SJSA1 (cell line): ENCODE measurements around the gene POLR2C. TPM values are rescaled to one million over a fixed set of nuclear protein-coding genes. Genes with fewer than 3 reads are reported as not detected.

ENCODE experiments used
- DNase-seq, 2 experiments: peaks; one replicate each; pipeline ENCODE4 v3.0.0-alpha.2; 2015 to 2020; ENCODE audit warnings: low spot score in 2 of 2, low read depth in 1 of 2
- H3K27ac ChIP-seq: fragments of 250-450 bp; sonication (Bioruptor Pico); 2 replicates; pipeline ENCODE4 v1.5.1; 2020; ENCODE audit warnings: mild to moderate bottlenecking, moderate library complexity
- H3K27me3 ChIP-seq: fragments of 250-450 bp; sonication (Bioruptor Pico); replicated peaks from 2 replicates; pipeline ENCODE4 v1.5.1; 2020; ENCODE audit warnings: mild to moderate bottlenecking, moderate library complexity
- H3K36me3 ChIP-seq: fragments of 250-450 bp; sonication (Bioruptor Pico); 2 replicates; pipeline ENCODE4 v1.5.1; 2020; ENCODE audit warnings: mild to moderate bottlenecking
- H3K4me1 ChIP-seq: fragments of 250-450 bp; sonication (Bioruptor Pico); replicated peaks from 2 replicates; pipeline ENCODE4 v1.6.1; 2021; ENCODE audit warnings: mild to moderate bottlenecking
- H3K4me3 ChIP-seq: fragments of 250-450 bp; sonication (Bioruptor Pico); 2 replicates; pipeline ENCODE4 v1.5.1; 2020; ENCODE audit warnings: mild to moderate bottlenecking
- H3K9me3 ChIP-seq: fragments of 250-450 bp; sonication (Bioruptor Pico); replicated peaks from 2 replicates; pipeline ENCODE4 v1.5.1; 2020; ENCODE audit warnings: mild to moderate bottlenecking
- total RNA-seq: library from RNA; depleted of rRNA; stranded (reverse); fragments of >200 nt; shearing (Covaris generic); gene quantifications from 2 replicates; pipeline ENCODE4 v1.2.3, GENCODE V29; 2014

POLR2C gene
- total RNA-seq, 1 experiment from 2014 or later: 200 TPM

DNA sequence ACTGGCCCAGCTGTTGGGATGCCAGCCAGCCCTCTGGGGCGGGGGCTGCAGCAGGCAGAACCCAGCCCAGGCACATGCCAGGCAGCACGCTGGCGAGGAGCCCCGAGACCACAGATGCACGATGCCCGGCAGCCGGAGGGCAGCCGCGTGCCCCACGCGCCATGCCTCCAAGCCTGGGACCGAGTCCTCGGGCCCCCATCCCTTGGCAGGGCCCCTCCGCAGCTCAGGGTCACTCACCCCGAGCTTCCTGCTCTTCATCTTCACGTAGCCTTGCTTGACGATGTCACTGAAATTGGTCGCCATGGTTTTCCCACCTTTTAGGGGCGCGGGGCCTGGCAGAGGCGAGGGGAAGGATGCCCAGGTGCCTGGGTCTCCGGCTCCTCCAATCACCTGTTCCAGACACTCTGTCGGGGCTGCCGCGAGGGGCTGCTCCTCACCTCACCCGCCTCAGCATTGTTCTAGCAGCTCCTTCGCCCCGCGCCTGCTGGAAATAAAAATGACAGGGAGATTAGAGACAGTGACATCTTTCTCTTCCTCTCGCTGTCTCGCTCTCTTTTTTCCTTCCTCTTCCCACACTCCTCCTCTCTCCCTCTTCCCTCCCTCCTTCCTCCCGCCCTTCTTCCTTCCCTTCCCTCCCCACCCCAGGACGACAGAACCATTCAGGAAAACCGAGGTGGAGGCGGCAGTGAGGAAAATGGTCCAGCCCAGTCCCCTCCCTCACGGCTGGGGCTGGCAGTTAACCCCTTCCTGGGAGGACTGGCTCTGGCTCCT lies 16.9 kb downstream of the POLR2C start:
- H3K27ac ChIP-seq: no peak overlapping the region
- no peaks in the 10 kb centered on the region for H3K27me3 ChIP-seq
- H3K4me3 ChIP-seq: no peak overlapping the region
- no peaks in the 10 kb centered on the region for H3K9me3 ChIP-seq
- no peak for DNase-seq
- peaks cover 4% of the 10 kb centered on the region; the same call in 1 of the 2 replicates for H3K4me1 ChIP-seq
- peaks cover 2% of the 10 kb centered on the region; the same call in 1 of the 2 replicates for H3K36me3 ChIP-seq

GRCh38 chr16:57479976-57480753 lies 17.7 kb downstream of the POLR2C start:
- no peak overlapping the region for H3K4me3 ChIP-seq
- H3K9me3 ChIP-seq: no peaks in the 10 kb centered on the region
- no peaks in the 10 kb centered on the region for H3K27me3 ChIP-seq
- no peak for DNase-seq
- no peak overlapping the region for H3K27ac ChIP-seq
- H3K4me1 ChIP-seq: peaks cover 4% of the 10 kb centered on the region; the same call in 1 of the 2 replicates
- H3K36me3 ChIP-seq: no peaks in the 10 kb centered on the region

DNA sequence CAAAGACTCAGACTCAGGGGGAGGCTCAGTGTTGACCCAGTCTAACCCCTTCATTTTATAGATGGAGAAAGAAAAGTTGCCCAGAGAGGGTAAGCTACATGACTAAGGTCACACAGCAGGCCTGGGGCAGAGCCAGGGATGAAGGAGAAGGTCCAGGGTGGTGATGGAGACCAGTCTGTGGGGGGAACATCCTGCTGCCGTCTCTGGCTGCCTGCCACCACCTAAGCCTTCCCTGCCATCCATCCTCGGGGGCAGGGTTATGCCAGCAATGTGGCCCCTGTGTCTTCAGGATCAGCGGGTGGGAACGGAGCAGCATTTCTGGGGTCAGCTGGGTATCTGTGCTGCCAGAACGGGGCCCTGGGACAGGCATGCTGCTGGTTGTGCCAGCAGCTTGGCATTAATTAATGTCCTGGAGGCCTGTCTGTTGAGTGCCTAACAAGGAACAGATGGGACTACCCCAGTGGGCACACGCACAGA lies 18.3 kb downstream of the POLR2C start:
- no peaks in the 10 kb centered on the region for H3K27me3 ChIP-seq
- no peaks in the 10 kb centered on the region for H3K9me3 ChIP-seq
- DNase-seq: no peak
- no peaks in the 10 kb centered on the region for H3K36me3 ChIP-seq
- no peak overlapping the region for H3K27ac ChIP-seq
- H3K4me1 ChIP-seq: peaks cover 9% of the 10 kb centered on the region
- no peak overlapping the region for H3K4me3 ChIP-seq

- H3K36me3 ChIP-seq: no peaks in the 10 kb centered on the region
- H3K27ac ChIP-seq: no peak overlapping the region
- peaks cover 14% of the 10 kb centered on the region for H3K4me1 ChIP-seq
- no peaks in the 10 kb centered on the region for H3K9me3 ChIP-seq
- no peaks in the 10 kb centered on the region for H3K27me3 ChIP-seq
- no peak overlapping the region for H3K4me3 ChIP-seq
- DNase-seq: no peak
These were observed 18.9 kb downstream of the POLR2C start for GRCh38 chr16:57481421-57481820.

- H3K36me3 ChIP-seq: no peaks in the 10 kb centered on the region
- H3K27me3 ChIP-seq: no peaks in the 10 kb centered on the region
- H3K4me1 ChIP-seq: peaks cover 18% of the 10 kb centered on the region
- peak in 1 of 2 experiments; percentile 41 for DNase-seq
- H3K4me3 ChIP-seq: no peak overlapping the region
- H3K9me3 ChIP-seq: no peaks in the 10 kb centered on the region
- H3K27ac ChIP-seq: no peak overlapping the region
These were observed 20.5 kb downstream of the POLR2C start for GRCh38 chr16:57482845-57483545.

DNA sequence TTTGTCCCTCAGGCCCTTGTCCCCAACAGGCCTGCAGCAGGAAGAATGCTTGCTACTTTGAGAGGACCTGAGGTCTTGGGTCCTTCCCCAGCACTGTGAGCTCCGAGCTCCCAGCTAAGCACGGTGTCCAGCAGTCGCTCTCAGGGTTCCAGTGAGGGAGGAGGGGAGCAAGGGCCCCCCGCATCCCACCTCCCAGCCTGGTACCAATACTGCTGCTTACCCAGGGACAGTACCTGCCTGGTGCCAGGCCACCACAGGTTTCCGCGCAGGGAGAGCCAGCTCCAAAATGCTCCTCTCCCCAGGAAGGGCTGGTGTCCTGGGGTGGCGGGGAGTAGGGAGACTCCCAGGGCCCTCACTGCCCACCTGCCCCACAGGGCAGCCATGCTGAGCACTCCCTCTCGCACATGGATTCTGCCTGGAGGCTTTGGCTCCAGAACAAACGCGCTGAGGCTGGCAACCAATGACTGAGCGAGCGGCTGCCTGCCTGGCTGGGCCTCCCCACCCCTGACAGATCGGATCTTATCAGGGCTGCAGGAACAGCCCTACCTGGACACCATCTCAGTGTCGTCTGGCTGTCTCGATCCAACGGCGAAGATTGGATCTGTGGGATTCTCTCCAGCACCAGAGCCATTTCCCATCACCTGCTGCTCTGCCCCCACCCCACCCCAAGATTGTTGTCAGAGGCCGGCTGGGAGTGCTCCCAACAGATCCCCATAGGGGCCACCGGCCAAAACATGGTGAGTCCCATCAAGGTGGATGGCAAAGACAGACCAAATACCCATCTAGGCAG lies 21.4 kb downstream of the POLR2C start:
- H3K36me3 ChIP-seq: no peaks in the 10 kb centered on the region
- no peaks in the 10 kb centered on the region for H3K27me3 ChIP-seq
- peaks cover 18% of the 10 kb centered on the region for H3K4me1 ChIP-seq
- H3K9me3 ChIP-seq: no peaks in the 10 kb centered on the region
- DNase-seq: peak in 1 of 2 experiments; percentile 42
- H3K4me3 ChIP-seq: no peak overlapping the region
- no peak overlapping the region for H3K27ac ChIP-seq

GRCh38 chr16:57484515-57485005 lies 22.1 kb downstream of the POLR2C start:
- DNase-seq: no peak
- H3K27ac ChIP-seq: no peak overlapping the region
- no peaks in the 10 kb centered on the region for H3K27me3 ChIP-seq
- H3K4me1 ChIP-seq: peaks cover 18% of the 10 kb centered on the region
- H3K36me3 ChIP-seq: no peaks in the 10 kb centered on the region
- H3K9me3 ChIP-seq: no peaks in the 10 kb centered on the region
- no peak overlapping the region for H3K4me3 ChIP-seq

GRCh38 chr16:57485091-57485915 lies 22.8 kb downstream of the POLR2C start:
- Histone ChIP-seq H3K36me3 (no peaks in the 10 kb centered on the region), H3K9me3 (no peaks in the 10 kb centered on the region), H3K27me3 (no peaks in the 10 kb centered on the region), H3K27ac (no peak overlapping the region), H3K4me1 (peaks cover 18% of the 10 kb centered on the region), H3K4me3 (peak overlapping the region; percentile 57)
- peak in 1 of 2 experiments; percentile 40 for DNase-seq

- peak in 1 of 2 experiments; percentile 81 for DNase-seq
- Histone ChIP-seq H3K4me3 (peak within 1 kb of the TSS; percentile 57), H3K27me3 (no peaks in the 10 kb centered on the region), H3K27ac (no peak within 1 kb of the TSS), H3K9me3 (no peaks in the 10 kb centered on the region), H3K36me3 (no peaks in the 10 kb centered on the region), H3K4me1 (peaks cover 14% of the 10 kb centered on the region)
These were observed 23.7 kb downstream of the POLR2C start, which contains the start of gene DOK4 for GRCh38 chr16:57485916-57486857. Gene DOK4, minus strand, starts transcription at chr16:57486493. Its CDS starts 6,986 bp downstream, at chr16:57479507.

DNA sequence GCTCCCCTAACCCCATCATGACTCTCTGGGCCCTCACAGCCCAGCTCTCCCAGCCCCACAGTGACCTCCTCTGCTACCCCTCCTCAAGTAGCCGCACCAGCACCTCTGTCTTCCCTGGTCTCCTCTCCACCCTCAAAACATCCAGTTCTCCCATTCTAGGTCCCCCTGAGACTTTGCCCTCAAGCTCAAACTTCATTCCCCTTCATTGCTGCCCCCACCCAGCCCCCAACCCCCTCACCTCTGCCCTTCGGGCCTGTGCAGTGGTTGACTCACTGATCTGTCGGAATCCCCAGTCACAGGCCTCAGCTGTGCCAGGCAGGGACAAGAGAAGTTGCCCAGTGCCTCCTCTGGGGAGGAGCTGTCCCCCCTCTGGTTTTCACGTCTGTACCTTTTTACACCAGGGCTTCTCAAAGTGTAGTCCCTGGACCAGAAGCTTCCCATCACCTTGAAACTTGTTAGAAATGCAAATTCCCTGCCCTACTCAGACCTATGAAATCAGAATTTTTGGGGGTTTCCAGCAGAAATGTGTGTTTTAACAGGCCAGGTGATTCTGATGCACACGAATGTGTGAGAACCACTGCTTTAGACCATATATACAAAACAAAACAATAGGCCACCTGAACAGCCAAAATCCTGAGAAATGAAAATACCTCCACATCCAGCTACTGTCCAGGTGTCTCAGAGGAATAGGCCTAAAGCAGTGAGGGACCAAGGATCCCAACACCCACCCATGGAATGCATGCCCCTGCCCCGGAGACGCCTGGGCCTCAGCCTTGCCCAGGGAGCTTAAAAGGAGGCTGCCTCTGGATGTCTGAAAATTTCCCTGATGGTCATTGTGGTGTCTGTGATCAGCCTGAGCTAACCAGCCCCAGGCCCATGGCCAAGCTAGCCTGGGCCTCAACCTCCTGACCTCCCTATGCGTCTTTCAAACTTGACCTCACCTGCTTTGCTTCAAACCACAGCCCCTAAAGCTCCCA lies 24.7 kb downstream of the POLR2C start:
- DNase-seq: no peak
- no peak overlapping the region for H3K27ac ChIP-seq
- peak overlapping the region; percentile 57 for H3K4me3 ChIP-seq

More for the DNA sequence above, 24.7 kb downstream of the POLR2C start:
- H3K9me3 ChIP-seq: no peaks in the 10 kb centered on the region
- peaks cover 14% of the 10 kb centered on the region for H3K4me1 ChIP-seq
- no peaks in the 10 kb centered on the region for H3K27me3 ChIP-seq
- H3K36me3 ChIP-seq: no peaks in the 10 kb centered on the region
